HL-60 (cell line): Measurements from ENCODE around the gene SNX10.

ENCODE experiments used
- DNase-seq, 2 experiments: peaks; one replicate each; pipeline ENCODE4 v3.0.0-alpha.2; 2010 to 2020; ENCODE audit warnings: low read depth in 1 of 2, low spot score in 1 of 2
- H3K27ac ChIP-seq: fragments of 250-450 bp; sonication (Bioruptor Pico); replicated peaks from 2 replicates; pipeline ENCODE4 v1.5.1; 2020; ENCODE audit warnings: mild to moderate bottlenecking, moderate library complexity
- H3K27me3 ChIP-seq: fragments of 250-450 bp; sonication (Bioruptor Pico); 2 replicates; pipeline ENCODE4 v1.5.1; 2021; ENCODE audit warnings: mild to moderate bottlenecking, moderate library complexity; ENCODE audit not compliant: insufficient read depth, poor library complexity, severe bottlenecking
- H3K4me3 ChIP-seq: replicated peaks from 2 replicates; pipeline ENCODE4 v1.5.1; 2011; ENCODE audit warnings: mild to moderate bottlenecking, control low read depth, low read length; ENCODE audit not compliant: insufficient read depth
- GABPA ChIP-seq: IDR thresholded peaks from 2 replicates; pipeline ENCODE4 v1.6.1; 2012; ENCODE audit warnings: low read depth
- POLR2AphosphoS5 ChIP-seq: IDR thresholded peaks from 2 replicates; pipeline ENCODE4 v1.6.1; 2012; ENCODE audit warnings: low read depth
- REST ChIP-seq: IDR thresholded peaks from 2 replicates; pipeline ENCODE4 v1.6.1; 2012; ENCODE audit warnings: low read depth; ENCODE audit not compliant: insufficient replicate concordance
- SPI1 ChIP-seq: IDR thresholded peaks from 2 replicates; pipeline ENCODE4 v1.6.1; 2012; ENCODE audit warnings: low read depth, mild to moderate bottlenecking, borderline replicate concordance
- TF ChIP-seq, protein P1 (sequence below): IDR thresholded peaks from one replicate; pipeline ENCODE4 v1.5.1; 2011; ENCODE audit warnings: low read length, control low read depth, inconsistent platforms; ENCODE audit not compliant: insufficient read depth

SNX10 gene

GRCh38 chr7:26346611-26347203 lies 55.0 kb downstream of the SNX10 start:
- no peak overlapping the region for H3K4me3 ChIP-seq
- no peaks in the 10 kb centered on the region for H3K27me3 ChIP-seq
- no peak for DNase-seq
- TF ChIP-seq SPI1, result no peak
- no peak for TF ChIP-seq POLR2AphosphoS5
- TF ChIP-seq, protein P1, sequence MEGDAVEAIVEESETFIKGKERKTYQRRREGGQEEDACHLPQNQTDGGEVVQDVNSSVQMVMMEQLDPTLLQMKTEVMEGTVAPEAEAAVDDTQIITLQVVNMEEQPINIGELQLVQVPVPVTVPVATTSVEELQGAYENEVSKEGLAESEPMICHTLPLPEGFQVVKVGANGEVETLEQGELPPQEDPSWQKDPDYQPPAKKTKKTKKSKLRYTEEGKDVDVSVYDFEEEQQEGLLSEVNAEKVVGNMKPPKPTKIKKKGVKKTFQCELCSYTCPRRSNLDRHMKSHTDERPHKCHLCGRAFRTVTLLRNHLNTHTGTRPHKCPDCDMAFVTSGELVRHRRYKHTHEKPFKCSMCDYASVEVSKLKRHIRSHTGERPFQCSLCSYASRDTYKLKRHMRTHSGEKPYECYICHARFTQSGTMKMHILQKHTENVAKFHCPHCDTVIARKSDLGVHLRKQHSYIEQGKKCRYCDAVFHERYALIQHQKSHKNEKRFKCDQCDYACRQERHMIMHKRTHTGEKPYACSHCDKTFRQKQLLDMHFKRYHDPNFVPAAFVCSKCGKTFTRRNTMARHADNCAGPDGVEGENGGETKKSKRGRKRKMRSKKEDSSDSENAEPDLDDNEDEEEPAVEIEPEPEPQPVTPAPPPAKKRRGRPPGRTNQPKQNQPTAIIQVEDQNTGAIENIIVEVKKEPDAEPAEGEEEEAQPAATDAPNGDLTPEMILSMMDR, result no peak
- no peak for TF ChIP-seq GABPA
- no peak for TF ChIP-seq REST
- no peak overlapping the region for H3K27ac ChIP-seq

DNA sequence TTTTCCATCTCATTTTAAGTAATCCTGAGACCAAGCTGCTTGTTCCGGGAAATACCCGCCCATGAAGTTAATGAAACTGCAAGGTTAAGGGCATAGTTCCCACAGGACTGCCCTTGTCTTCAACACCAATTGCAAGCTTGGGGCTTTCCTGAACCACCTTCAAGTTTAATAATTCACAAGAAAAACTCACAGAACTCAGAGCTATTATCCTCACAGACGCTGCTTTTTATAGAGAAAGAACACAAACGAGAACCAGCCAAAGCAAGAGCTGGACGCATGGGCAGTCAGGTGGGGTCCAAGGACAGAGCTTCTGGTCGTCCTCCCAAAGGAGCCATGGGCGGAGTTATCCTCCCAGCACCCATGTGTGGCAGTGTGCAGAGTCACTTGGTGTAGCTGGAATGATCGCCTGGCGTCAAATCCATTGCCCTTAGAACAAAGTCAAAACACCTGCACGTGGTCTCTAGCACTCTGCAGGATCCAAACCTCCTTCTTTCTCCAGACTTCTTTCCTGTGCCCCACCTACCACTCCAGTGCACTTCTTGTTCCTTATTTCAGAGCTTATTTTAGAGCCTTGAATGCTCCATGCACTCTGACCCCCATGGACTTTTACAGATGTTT lies 56.7 kb downstream of the SNX10 start:
- H3K27ac ChIP-seq, result no peak overlapping the region
- DNase-seq, result no peak

More for the DNA sequence above, 56.7 kb downstream of the SNX10 start:
- TF ChIP-seq REST, result no peak
- TF ChIP-seq GABPA, result no peak
- TF ChIP-seq, protein P1, result no peak
- TF ChIP-seq SPI1, result no peak
- TF ChIP-seq POLR2AphosphoS5, result no peak
- H3K4me3 ChIP-seq, result no peak overlapping the region
- H3K27me3 ChIP-seq, result no peaks in the 10 kb centered on the region
